Measurements from ENCODE around the gene RNU7-1.

Gene RNU7-1

GRCh38 chr12:6919588-6919987 is 24.0 kb upstream of the RNU7-1 start:
- DNase-seq: no peak

GRCh38 chr12:6921539-6921938 is 22.1 kb upstream of the RNU7-1 start:
- no peak for DNase-seq

GRCh38 chr12:6921996-6922946 is 21.3 kb upstream of the RNU7-1 start:
- DNase-seq: no peak

DNA sequence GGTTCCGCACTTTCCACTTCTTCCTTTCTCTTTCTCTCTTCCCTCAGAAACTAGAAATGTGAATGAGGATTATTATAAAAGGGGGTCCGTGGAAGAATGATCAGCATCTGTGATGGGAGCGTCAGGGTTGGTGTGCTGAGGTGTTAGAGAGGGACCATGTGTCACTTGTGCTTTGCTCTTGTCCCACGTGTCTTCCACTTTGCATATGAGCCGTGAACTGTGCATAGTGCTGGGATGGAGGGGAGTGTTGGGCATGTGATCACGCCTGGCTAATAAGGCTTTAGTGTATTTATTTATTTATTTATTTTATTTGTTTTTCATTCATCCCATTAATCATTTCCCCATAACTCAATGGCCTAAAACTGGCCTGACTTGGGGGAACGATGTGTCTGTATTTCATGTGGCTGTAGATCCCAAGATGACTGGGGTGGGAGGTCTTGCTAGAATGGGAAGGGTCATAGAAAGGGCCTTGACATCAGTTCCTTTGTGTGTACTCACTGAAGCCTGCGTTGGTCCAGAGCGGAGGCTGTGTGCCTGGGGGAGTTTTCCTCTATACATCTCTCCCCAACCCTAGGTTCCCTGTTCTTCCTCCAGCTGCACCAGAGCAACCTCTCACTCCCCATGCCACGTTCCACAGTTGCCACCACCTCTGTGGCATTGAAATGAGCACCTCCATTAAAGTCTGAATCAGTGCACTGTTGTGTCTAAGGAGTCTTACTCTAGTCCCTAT is 20.4 kb upstream of the RNU7-1 start:
- no peak for DNase-seq

- DNase-seq: no peak
Observed at GRCh38 chr12:6923851-6924250, 19.8 kb upstream of the RNU7-1 start.

- DNase-seq: peak; percentile 60
Observed at GRCh38 chr12:6925239-6925539, 18.4 kb upstream of the RNU7-1 start.

DNA sequence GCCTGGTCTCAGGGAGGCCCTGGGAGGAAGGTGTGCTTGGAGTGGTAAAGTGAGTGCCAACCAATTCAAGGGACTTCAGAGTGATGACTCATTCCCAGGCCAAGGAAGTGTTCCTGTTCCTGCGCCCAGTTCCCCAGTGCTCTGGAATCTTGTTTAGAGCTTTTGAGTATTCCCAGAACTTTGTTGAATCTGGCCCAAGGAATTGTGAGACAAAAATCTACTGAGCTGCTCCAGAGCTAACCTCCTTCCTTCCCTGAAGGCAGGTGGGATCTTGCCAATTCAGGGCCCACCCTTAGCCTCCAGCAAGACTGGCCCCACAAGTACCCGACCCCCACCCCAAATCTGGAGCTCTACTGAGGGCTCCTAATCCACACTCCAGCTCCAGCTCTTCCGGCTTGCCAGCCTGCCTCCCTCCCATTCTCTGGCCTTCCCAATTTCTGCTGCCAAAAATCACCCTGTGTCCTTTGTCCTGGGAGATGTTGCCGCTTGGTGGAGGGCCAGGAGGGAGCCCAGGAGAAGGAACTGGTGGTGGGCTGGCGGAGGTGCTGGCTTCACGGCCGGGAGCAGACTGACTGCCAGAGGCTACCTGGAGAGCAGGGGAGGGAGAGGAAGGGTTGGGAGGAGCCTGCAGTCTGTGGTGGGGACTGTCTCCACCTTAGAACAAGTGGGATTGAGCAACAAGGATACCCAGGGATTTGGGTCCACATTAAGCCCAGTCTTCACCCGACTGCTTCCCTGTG is 17.9 kb upstream of the RNU7-1 start:
- DNase-seq: peak; percentile 59

- DNase-seq: peak; percentile 74
Observed at GRCh38 chr12:6927379-6928021, 16.1 kb upstream of the RNU7-1 start, which contains the start of gene ATN1. Gene ATN1, plus strand, starts transcription at chr12:6927959. Its CDS starts 6,043 bp downstream, at chr12:6934002.

- DNase-seq: no peak
Observed at GRCh38 chr12:6928022-6928702, 15.5 kb upstream of the RNU7-1 start.

DNA sequence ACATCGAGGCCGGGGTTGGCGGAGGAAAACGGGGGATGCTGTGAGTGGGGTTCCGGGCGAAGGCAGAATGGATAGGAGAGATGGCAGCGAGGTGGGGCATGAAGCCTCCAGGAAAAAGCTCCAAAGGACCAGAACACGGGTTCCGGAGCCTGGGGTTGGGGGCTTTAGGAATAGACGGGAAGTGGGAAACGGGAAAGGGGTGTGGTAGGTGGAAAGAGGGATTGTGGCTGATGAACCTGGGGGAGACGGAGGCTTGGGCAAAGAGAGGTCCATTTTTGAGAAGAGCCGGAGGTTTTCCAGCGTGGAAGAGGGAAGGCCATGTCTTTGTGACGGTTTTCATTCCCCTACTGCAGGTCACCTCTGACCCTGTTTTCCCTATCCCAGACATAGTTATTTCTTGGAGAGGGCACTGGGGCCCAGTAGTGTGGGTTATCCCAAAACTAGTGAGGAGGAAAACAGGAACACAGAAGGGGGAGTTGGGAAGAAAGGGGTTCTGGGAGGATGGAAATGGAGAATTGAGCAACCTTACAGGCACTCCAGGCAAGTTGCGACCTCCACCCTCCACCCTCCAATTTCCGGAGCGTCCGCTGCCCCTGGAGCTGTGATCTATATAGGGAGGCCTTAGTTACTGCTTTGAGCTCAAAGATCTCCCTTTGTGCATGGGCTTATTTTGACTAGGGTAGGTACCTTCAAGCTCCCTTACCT is 14.8 kb upstream of the RNU7-1 start:
- peak; percentile 14 for DNase-seq

DNA sequence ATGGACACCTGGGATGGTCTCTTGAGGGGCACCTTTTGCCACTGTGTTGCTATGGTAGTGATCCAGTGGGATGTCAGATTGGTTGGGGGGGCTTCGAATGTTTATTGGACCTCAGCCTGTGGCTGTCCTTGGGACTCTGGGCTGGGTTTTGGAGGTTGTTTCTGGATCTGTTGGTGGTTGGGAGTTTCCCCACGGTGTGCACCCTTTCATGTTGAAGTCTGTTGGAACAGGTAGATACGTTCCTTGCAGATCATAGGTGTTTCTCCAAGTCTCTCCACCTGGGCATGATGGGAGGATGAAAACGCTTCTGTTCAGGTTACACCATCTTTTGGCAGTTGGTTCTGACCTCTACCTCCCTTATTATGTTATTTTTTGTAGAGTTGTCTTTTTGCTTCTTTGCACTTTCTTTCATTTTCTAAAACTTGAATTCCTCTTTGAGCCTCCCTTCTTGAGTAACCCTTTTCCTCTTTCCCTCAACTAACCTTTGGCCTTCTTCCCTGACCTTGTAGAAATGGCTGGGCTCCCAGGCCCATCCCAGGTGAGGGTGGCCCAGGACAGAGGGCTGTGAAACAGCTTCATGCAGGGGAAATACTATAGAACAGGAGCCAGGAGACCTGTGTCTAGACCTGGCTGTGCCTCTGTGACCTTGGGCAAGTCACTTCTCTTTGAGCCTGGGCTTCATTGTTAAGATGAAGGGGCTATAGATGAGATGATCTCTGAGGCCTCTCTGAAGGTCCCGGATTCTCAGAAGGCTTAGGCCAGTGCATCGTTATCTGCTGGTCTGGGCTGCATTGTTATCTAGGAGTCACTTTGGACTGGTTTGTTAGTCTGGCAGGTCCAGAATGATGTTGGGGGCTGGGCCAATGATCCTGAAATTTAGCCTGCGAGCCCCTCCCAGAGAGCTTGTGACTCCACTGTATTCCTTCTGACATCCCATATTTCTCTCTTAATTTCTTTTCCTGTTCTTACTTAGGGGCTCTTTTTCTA is 13.9 kb upstream of the RNU7-1 start:
- DNase-seq: no peak

GRCh38 chr12:6932766-6933165 is 10.8 kb upstream of the RNU7-1 start:
- DNase-seq: no peak

DNA sequence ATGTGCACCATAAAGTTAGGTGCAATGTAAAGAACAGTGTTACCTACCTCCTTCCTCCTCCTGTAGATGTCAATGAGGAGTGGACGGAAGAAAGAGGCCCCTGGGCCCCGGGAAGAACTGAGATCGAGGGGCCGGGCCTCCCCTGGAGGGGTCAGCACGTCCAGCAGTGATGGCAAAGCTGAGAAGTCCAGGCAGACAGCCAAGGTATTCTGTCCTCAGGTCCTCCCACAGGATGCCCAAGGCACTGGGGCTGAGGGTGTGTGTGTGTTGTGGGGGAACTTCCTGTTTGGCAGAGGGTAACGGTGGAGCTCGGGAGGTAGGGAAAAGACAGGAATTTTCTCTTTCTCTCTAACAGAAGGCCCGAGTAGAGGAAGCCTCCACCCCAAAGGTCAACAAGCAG is 9.5 kb upstream of the RNU7-1 start:
- DNase-seq: no peak

- DNase-seq: no peak
Observed at GRCh38 chr12:6935371-6936193, 8.0 kb upstream of the RNU7-1 start.

DNA sequence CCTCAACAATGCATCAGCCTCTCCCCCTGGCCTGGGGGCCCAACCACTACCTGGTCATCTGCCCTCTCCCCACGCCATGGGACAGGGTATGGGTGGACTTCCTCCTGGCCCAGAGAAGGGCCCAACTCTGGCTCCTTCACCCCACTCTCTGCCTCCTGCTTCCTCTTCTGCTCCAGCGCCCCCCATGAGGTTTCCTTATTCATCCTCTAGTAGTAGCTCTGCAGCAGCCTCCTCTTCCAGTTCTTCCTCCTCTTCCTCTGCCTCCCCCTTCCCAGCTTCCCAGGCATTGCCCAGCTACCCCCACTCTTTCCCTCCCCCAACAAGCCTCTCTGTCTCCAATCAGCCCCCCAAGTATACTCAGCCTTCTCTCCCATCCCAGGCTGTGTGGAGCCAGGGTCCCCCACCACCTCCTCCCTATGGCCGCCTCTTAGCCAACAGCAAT is 7.4 kb upstream of the RNU7-1 start:
- no peak for DNase-seq

DNA sequence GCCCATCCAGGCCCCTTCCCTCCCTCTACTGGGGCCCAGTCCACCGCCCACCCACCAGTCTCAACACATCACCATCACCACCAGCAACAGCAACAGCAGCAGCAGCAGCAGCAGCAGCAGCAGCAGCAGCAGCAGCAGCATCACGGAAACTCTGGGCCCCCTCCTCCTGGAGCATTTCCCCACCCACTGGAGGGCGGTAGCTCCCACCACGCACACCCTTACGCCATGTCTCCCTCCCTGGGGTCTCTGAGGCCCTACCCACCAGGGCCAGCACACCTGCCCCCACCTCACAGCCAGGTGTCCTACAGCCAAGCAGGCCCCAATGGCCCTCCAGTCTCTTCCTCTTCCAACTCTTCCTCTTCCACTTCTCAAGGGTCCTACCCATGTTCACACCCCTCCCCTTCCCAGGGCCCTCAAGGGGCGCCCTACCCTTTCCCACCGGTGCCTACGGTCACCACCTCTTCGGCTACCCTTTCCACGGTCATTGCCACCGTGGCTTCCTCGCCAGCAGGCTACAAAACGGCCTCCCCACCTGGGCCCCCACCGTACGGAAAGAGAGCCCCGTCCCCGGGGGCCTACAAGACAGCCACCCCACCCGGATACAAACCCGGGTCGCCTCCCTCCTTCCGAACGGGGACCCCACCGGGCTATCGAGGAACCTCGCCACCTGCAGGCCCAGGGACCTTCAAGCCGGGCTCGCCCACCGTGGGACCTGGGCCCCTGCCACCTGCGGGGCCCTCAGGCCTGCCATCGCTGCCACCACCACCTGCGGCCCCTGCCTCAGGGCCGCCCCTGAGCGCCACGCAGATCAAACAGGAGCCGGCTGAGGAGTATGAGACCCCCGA is 6.8 kb upstream of the RNU7-1 start:
- no peak for DNase-seq

- peak; percentile 96 for DNase-seq
Observed at GRCh38 chr12:6937481-6938352, 5.9 kb upstream of the RNU7-1 start.
